Effector memory CD4-positive, alpha-beta T cell (primary cell): ENCODE data around the gene TAF4B.
"Not testable (repeated sequence)": the region's sequence is repeated elsewhere in the genome, so short reads cannot be mapped to it uniquely, and the experiment has no call there.

ENCODE experiments used
- DNase-seq, 3 donors: peaks; one replicate each; pipeline ENCODE4 v3.0.0-alpha.2; 2020
- H3K27ac ChIP-seq: 2 replicates; pipeline ENCODE4 v1.7.0; 2013; ENCODE audit warnings: mild to moderate bottlenecking, low read length, moderate library complexity; ENCODE audit not compliant: insufficient read depth, poor library complexity, severe bottlenecking
- H3K27me3 ChIP-seq: replicated peaks from 2 replicates; pipeline ENCODE4 v1.7.0; 2013; ENCODE audit warnings: mild to moderate bottlenecking, low read length; ENCODE audit not compliant: insufficient read depth, control insufficient read depth, poor library complexity, severe bottlenecking
- H3K36me3 ChIP-seq: 2 replicates; pipeline ENCODE4 v1.7.0; 2013; ENCODE audit warnings: mild to moderate bottlenecking, low read length, moderate library complexity; ENCODE audit not compliant: control insufficient read depth, insufficient read depth
- H3K4me1 ChIP-seq: 2 replicates; pipeline ENCODE4 v1.7.0; 2013; ENCODE audit warnings: low read length, mild to moderate bottlenecking; ENCODE audit not compliant: control insufficient read depth, insufficient read depth, poor library complexity, severe bottlenecking
- H3K4me3 ChIP-seq: 2 replicates; pipeline ENCODE4 v1.7.0; 2013; ENCODE audit warnings: low read length, low read depth, mild to moderate bottlenecking; ENCODE audit not compliant: insufficient read depth, poor library complexity, severe bottlenecking
- H3K9me3 ChIP-seq: 2 replicates; pipeline ENCODE4 v1.7.0; 2013; ENCODE audit warnings: mild to moderate bottlenecking, low read length, moderate library complexity; ENCODE audit not compliant: control insufficient read depth

Gene TAF4B

GRCh38 chr18:26356045-26356785 is 130.0 kb downstream of the TAF4B start:
- Histone ChIP-seq H3K9me3 (no peaks in the 10 kb centered on the region), H3K27ac (no peak overlapping the region), H3K4me3 (no peak overlapping the region), H3K36me3 (peaks cover 8% of the 10 kb centered on the region), H3K4me1 (no peaks in the 10 kb centered on the region), H3K27me3 (no peaks in the 10 kb centered on the region)
- DNase-seq, result no peak

GRCh38 chr18:26357960-26358359 is 131.7 kb downstream of the TAF4B start:
- H3K27ac ChIP-seq, result no peak overlapping the region
- H3K9me3 ChIP-seq, result no peaks in the 10 kb centered on the region
- H3K4me1 ChIP-seq, result no peaks in the 10 kb centered on the region
- H3K4me3 ChIP-seq, result no peak overlapping the region
- DNase-seq, result no peak
- H3K36me3 ChIP-seq, result peaks cover 8% of the 10 kb centered on the region
- H3K27me3 ChIP-seq, result no peaks in the 10 kb centered on the region

- no peak overlapping the region for H3K27ac ChIP-seq
- no peaks in the 10 kb centered on the region for H3K9me3 ChIP-seq
- no peak overlapping the region for H3K4me3 ChIP-seq
- DNase-seq, result no peak
- no peaks in the 10 kb centered on the region for H3K27me3 ChIP-seq
- H3K36me3 ChIP-seq, result peaks cover 8% of the 10 kb centered on the region
- H3K4me1 ChIP-seq, result no peaks in the 10 kb centered on the region
These were observed 135.8 kb downstream of the TAF4B start for GRCh38 chr18:26362021-26362420.

GRCh38 chr18:26367425-26367824 is 141.2 kb downstream of the TAF4B start:
- DNase-seq, result no peak
- Histone ChIP-seq H3K4me3 (no peak overlapping the region), H3K27ac (no peak overlapping the region), H3K9me3 (no peaks in the 10 kb centered on the region), H3K36me3 (no peaks in the 10 kb centered on the region), H3K27me3 (no peaks in the 10 kb centered on the region), H3K4me1 (no peaks in the 10 kb centered on the region)

- H3K36me3 ChIP-seq, result no peaks in the 10 kb centered on the region
- H3K4me1 ChIP-seq, result no peaks in the 10 kb centered on the region
- no peak for DNase-seq
- H3K27ac ChIP-seq, result no peak overlapping the region
- H3K27me3 ChIP-seq, result no peaks in the 10 kb centered on the region
- H3K9me3 ChIP-seq, result no peaks in the 10 kb centered on the region
- no peak overlapping the region for H3K4me3 ChIP-seq
These were observed 143.8 kb downstream of the TAF4B start for GRCh38 chr18:26370037-26370436.

- Histone ChIP-seq H3K27ac (no peak overlapping the region), H3K9me3 (no peaks in the 10 kb centered on the region), H3K4me3 (no peak overlapping the region), H3K4me1 (no peaks in the 10 kb centered on the region), H3K36me3 (no peaks in the 10 kb centered on the region), H3K27me3 (no peaks in the 10 kb centered on the region)
- no peak for DNase-seq
These were observed 149.9 kb downstream of the TAF4B start for GRCh38 chr18:26376105-26376504.

- no peak overlapping the region for H3K4me3 ChIP-seq
- no peak overlapping the region for H3K27ac ChIP-seq
- H3K4me1 ChIP-seq, result no peaks in the 10 kb centered on the region
- no peaks in the 10 kb centered on the region for H3K9me3 ChIP-seq
- H3K27me3 ChIP-seq, result no peaks in the 10 kb centered on the region
- H3K36me3 ChIP-seq, result no peaks in the 10 kb centered on the region
- no peak for DNase-seq
These were observed 152.5 kb downstream of the TAF4B start for GRCh38 chr18:26378701-26379100.

GRCh38 chr18:26381555-26381954 is 155.3 kb downstream of the TAF4B start:
- H3K9me3 ChIP-seq, H3K27ac ChIP-seq, DNase-seq, H3K27me3 ChIP-seq, H3K36me3 ChIP-seq, H3K4me3 ChIP-seq, H3K4me1 ChIP-seq: not testable (repeated sequence)

GRCh38 chr18:26383454-26384270 is 157.4 kb downstream of the TAF4B start:
- no peak overlapping the region for H3K4me3 ChIP-seq
- H3K27me3 ChIP-seq, result no peaks in the 10 kb centered on the region
- no peak overlapping the region for H3K27ac ChIP-seq
- no peak for DNase-seq
- no peaks in the 10 kb centered on the region for H3K4me1 ChIP-seq
- H3K9me3 ChIP-seq, result no peaks in the 10 kb centered on the region
- H3K36me3 ChIP-seq, result no peaks in the 10 kb centered on the region

- H3K36me3 ChIP-seq, result peaks cover 5% of the 10 kb centered on the region
- H3K4me3 ChIP-seq, result no peak overlapping the region
- DNase-seq, result no peak
- H3K27ac ChIP-seq, result no peak overlapping the region
- no peaks in the 10 kb centered on the region for H3K27me3 ChIP-seq
- H3K4me1 ChIP-seq, result no peaks in the 10 kb centered on the region
- H3K9me3 ChIP-seq, result no peaks in the 10 kb centered on the region
These were observed 159.8 kb downstream of the TAF4B start for GRCh38 chr18:26386002-26386401.
